GM18909 (cell line): ENCODE measurements around the gene EPS15.
"Not testable (repeated sequence)": the region's sequence is repeated elsewhere in the genome, so short reads cannot be mapped to it uniquely, and the experiment has no call there.

Source experiments
- ATAC-seq: cut with Tn5 transposase; IDR thresholded peaks from one replicate; pipeline ENCODE4 v1.9.1; 2021; ENCODE audit warnings: mild to moderate bottlenecking; ENCODE audit not compliant: unreplicated experiment, poor library complexity

The EPS15 gene

GRCh38 chr1:51482881-51483280, 36.2 kb downstream of the EPS15 start:
- no peak for ATAC-seq

- ATAC-seq = not testable (repeated sequence)
These were observed 44.0 kb downstream of the EPS15 start for GRCh38 chr1:51474832-51475620.

DNA sequence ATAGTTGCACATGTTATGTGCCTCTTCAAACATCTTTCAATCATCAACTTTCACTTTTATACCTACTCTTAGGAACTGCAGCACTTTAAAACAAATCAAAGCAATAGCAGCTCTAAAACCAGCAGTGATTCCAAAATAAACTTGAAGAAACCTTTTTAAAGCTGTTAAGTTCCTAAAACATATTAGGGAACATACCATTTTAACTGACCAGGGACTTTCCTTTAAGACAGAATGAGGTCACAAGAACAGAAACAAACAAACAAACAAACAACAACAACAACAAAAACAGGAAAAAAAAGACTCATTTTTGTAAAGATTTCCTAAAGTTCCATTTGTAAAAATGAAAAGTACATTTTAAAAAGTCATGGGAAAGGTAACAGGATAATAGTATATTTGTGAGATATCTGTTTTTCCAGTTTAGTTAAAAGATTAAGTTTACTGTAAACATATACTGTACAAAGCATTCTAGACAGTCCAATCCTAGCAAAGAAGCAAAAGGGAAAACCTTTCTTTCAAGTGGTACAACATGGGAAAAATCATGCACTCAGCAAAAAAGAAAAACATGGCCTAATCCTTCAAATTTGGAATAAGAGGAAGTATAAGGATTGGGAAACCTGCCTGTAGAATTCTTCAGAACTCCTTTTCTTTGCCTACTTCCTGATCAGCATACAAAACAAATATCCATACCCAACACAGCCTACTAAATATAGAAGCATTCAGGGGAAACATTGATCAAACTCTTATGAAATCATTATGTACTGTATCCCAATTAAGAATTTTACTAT, 45.5 kb downstream of the EPS15 start:
- no peak for ATAC-seq

GRCh38 chr1:51472359-51472758, 46.7 kb downstream of the EPS15 start:
- no peak for ATAC-seq

- no peak for ATAC-seq
These were observed 49.5 kb downstream of the EPS15 start for GRCh38 chr1:51469518-51469917.

DNA sequence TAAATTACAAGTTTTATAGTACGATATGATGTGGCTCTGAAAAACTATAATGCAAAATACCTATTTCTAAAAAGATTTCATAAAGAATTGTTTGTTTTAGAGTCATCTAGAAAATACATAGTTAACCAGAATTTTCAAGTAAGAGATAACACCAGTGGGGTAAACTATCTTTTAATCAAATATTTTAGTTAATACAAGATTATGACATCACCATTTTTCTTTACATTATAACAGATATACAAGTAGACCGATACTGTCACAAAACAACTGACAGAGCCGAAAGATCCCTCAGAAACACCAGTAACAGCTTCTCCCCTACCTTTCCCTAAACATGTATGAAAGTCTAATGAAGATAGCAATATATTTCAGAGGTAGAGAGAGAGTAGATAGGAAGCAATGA, 54.2 kb downstream of the EPS15 start:
- no peak for ATAC-seq

GRCh38 chr1:51463561-51463960, 55.5 kb downstream of the EPS15 start:
- ATAC-seq = no peak

DNA sequence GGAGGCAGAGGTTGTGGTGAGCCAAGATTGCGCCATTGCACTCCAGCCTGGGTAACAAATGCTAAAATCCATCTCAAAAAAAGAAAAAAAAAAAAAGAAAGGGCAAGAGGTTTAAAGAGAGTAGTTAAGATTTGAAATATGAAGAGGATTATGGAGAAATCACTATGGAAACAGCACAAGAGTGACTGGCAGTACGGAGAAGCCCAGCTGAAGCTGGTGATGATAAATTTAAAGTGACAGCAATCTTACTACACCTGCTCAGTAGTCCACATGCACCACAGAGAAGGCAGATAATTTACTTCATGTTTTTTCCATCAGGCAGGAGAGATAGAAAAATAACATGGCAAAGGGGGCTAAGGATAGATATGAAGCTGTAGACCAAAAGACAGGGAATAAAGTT, 56.8 kb downstream of the EPS15 start:
- not testable (repeated sequence) for ATAC-seq

DNA sequence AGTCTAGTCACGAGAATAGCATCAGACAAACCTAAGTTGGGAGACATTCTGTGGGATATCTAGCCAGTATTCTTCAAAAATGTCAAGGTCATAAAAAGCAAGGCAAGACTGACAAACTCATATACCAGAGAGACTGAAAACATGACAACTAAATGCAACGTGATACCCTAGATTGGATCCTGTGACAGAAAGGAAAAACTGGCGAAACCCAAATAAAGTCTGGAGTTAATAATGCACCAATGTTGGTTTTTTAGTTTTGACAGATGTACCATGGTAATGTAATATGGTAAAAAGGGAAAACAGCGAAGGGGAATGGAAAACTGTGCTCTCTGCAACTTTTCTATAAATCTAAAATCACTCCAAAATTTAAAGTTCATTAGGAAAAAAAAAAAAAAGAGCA, 64.5 kb downstream of the EPS15 start:
- no peak for ATAC-seq

DNA sequence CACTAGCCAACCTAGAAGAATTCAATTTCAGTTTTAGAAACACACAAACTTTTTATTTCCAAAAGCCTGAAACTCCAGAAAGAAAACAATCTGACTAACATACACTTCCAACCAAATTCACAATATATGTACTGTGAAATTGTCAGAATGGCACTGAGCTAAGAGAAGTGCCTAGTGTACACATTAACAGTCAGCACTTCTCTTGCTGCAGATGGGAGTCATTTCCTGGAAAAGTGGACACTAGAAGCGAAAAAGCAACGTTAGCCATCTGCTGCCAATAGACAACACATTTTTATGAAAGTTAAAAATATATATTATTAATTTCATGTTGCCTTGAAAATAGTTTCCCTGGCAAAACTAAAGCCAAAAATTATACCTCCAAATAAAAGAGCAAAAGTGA, 66.1 kb downstream of the EPS15 start:
- ATAC-seq = no peak

- ATAC-seq = not testable (repeated sequence)
These were observed 70.1 kb downstream of the EPS15 start for GRCh38 chr1:51448844-51449454.

DNA sequence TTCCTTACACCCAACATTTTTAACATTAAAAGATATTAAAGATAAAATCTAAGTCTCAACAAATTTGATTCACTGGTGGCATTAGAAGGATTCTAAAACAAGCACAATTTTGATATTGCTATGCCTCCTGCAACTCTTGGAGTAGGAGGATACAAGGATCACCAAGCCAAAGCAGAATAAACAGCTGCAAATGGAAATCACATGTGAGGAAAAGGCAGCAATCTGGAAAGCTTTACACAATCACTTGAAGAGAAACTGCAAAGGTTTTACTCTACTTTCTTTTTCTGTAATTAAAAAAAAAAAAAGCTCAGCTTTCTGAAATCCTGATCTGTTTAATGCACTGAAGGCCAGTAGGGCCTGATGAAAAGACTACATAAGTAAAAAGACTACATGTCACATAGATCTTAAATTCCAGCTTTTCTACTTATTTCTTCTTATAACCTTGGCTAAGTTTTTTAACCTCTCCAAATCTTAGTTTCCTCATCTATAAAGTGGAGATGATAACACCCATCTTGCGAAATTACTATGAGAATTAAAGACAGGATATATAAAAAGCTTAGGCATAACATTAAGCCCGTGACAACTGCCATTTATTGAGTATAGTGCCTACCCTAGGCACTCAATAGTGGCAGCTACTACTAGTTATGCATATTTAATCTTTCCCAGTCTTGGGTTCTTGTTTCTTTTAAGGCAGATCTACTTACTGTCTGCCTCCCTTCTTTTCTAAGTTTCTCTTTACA, 73.5 kb downstream of the EPS15 start:
- no peak for ATAC-seq

DNA sequence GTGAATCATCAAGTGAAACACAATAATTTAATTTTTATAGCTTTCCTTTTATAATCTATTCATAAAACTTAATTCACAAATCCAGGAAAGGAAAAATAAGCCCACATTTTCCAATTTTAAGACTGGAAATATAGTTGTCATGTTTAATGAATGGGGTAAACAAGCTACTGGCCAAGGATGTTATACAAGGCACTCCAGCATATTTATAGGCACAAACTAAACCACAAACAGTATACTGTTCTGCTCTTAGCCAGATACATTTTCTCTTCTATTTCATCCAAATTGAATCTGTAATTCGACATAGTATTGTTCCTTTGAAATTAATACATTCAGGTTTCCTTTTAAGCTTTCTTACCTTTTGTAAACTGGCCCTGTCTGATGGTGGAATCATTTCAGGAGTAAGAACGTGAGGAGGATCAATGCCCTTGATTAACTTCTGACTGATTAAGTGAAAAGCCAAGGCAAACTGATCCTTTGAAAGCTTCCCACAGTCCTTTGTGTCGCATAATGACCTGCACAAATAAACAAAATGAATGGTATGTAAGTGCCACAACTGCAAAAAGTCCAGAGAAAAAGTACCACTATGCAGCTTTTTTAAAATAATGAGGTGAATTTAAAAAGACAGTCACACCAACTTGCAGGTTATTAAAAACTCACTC, 74.4 kb downstream of the EPS15 start:
- no peak for ATAC-seq

DNA sequence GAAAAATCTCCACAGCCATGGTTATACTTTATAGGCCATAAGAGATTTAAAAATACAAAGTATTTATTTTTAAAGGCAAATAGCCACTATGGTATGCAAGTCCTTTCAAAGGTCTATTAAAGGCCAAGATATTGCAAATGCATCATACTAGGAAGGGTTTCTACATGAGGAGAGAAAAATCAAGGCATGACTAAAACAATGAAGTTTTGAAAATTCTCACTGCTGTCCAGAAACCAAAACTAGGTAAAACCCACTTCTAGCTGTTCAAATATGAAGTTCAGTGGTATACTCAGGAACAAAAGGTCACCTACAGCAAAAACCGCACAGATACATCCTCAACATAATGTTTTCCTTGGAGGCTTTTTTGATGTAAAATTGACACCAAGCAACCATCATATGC, 75.0 kb downstream of the EPS15 start:
- ATAC-seq = no peak

DNA sequence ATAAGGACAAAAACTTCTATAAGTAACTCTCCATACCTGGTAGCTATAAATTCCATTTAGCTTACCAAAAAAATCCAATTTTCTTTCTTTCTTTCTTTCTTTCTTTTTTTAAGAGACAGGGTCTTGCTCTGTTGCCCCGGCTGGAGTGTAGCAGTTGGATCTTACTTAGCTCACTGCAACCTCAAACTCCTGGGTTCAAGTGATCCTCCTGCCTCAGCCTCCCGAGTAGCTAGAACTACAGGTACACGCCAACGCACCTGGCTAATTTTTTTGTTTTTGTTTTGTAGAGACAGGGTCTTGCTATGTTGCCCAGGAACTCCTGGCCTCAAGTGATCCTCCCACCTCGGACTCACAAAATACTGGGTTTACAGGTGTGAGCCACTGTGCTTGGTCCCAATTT, 75.5 kb downstream of the EPS15 start:
- ATAC-seq = no peak

DNA sequence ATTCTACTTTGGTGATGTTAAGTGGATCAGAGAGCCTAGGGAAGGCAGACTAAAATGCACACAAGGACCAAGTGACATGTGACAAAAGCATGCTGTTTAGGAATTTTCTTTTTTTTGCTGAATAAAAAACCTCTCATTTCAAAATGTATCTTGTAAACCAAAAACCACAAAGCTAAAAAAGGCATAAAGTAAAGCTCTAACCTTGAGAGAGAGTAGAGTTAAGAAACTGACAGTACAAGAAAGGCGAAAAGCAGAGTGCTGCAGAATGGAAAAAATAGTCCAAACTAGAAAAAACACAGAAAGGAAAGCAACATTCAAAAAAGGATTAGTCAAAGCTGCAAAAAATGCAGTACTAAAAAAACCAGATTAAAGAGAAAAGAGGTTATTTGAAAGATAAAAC, 76.5 kb downstream of the EPS15 start:
- no peak for ATAC-seq

DNA sequence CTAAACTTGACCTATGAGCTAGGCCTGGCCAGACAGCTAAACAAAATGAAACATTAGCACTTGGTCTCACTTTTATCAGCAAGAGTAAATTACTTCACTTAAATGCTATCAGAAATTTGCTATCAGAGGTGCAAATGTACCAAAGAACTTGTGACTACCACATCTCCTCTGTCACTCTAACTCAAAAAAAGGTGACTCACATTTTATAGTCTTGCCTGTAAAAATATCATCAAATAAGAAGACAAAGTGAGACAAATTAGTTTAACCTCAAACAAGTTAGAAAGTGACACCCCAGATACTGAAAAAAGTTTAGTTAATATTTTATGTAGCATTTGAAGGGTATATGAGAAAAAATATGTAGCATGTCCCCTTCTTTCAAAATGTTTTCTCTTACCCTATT, 76.9 kb downstream of the EPS15 start:
- ATAC-seq = no peak

GRCh38 chr1:51439895-51440294, 79.2 kb downstream of the EPS15 start:
- ATAC-seq = no peak

DNA sequence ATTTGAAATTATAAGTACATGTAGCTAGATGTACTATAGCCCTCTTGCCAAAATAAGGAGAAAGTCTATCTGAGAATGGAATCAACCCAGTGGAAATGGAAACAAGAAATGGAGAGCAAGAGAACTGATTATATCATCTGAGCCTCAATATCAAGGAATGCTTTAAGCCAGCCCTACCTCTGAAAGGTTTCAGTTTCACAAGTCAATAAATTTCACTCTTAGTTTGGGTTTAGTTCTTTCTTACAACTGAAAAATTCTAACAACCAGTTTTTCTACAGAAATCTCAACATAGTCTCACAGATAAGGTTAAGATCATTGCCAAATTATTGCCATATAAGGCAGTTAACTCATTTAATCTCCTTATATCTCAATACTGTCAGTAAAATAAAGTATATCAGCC, 80.0 kb downstream of the EPS15 start:
- no peak for ATAC-seq

DNA sequence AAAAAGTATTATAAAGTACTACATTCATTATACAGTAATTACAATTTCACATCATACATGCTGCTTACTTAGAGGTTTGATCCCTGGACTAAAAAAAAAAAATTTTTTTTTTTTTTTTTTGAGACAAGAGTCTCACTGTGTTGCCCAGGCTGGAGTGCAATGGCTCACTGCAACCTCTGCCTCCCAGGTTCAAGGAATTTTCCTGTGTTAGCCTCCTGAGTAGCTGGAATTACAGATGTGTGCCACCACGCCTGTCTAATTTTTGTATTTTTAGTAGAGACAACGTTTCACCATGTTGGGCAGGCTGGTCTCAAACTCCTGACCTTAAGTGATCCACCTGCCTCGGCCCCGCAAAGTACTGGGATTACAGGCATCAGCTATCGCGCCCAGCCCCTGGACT, 81.7 kb downstream of the EPS15 start:
- ATAC-seq = not testable (repeated sequence)
